Activated CD4-positive, CD25-positive, alpha-beta regulatory T cell treated with anti-CD3 and anti-CD28 coated beads, Interleukin-2, amount 50 U/mL, for 24 hours (primary cell): Measurements from ENCODE around the gene THRSP.
"Not testable (repeated sequence)": the region's sequence is repeated elsewhere in the genome, so short reads cannot be mapped to it uniquely, and the experiment has no call there.

Experiments used
- ATAC-seq, 2 donors: fragments of 150-1000 bp; cut with Tn5 transposase; one replicate each; pipeline ENCODE4 v1.10.0; 2021; ENCODE audit warnings: mild to moderate bottlenecking in 1 of 2, moderate library complexity in 1 of 2

THRSP gene

DNA sequence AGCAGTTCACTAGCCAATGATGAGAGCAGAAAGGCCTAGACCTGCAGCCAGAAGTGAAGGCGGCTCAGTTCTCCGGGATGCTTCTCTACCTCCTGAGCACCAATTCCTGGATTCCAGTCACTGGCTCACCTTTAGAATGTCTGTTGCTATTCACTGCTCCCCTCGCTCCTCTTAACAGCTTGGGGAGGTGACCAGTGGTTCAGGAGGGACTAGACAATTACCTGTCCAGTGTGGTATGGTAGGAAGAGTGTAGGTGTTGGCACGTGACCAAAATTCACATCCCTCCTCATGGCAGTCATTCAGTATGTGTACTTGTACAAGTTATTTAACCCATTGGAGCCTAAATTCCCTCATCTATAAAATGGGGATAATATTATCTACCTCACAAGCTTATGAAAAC is 4.0 kb downstream of the THRSP start:
- no peak for ATAC-seq

- ATAC-seq: no peak
Observed at GRCh38 chr11:78069465-78069864, 5.8 kb downstream of the THRSP start.

GRCh38 chr11:78070621-78071020 is 7.0 kb downstream of the THRSP start:
- no peak for ATAC-seq

GRCh38 chr11:78071717-78072116 is 8.1 kb downstream of the THRSP start:
- no peak for ATAC-seq

DNA sequence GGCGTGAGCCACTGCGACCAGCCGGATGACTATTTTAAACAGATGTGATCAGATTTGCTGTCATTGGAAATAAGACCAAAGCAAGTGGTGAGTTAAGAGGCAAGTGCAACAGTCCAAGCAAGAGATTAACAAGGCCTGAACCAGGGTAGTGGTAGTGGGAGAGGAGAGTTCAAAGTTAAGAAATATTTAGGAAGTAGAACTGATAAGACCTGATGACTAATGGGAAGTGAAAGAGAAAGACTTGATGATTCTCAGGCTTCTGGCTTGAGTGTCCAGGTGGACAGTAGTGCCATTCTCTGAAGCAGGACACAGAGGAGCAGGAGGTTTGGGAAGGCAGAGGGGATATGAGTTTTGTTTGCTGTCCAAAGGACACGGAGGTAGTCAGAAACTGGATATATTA is 8.8 kb downstream of the THRSP start:
- ATAC-seq: no peak

DNA sequence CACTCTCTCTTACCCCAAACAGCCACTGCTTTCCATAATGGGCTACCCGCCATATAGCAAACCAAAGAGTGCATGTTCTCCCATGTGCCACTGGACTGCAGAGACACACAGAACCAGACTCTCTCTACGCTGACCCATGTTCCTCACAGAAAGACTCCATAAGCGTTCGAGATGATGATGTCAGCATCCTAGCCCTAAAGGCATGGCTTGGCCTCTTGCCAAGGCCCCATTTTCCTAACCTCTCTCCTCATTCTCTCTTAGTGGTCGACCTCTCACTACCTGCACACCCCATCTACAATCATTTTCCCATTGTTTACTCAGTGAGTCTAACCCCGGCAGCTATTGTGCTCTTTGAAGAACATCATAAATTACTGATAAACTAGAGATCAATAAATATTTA is 11.1 kb downstream of the THRSP start:
- ATAC-seq: no peak

DNA sequence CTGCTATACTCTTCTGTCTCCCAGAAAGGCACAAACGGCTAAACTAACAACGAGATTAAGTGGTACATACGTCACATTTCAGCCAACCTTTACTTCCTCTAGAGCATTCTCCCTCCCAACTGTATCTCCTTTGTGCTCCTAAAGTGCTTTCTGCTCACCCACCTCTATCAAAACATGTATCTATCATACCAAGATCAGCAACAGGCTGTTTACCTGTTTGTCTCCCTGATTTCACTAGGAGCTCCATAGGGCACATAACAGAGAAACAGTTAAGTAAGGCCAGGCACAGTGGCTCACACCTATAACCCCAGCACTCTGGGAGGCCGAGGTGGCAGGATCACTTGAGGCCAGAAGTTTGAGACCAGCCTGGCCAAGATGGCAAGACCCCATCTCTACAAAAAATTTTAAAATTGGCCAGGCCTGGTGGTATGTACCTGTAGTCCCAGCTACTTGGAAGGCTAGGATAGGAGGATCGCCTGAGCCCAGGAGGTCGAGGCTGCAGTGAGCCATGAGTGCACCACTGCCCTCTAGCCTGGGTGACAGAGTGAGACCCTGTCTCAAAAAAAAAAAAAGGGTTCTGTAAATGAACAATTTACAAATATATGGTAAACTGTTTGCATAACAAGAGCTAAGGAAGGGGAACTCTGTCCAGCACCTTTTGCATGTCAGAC is 13.2 kb downstream of the THRSP start:
- no peak for ATAC-seq

DNA sequence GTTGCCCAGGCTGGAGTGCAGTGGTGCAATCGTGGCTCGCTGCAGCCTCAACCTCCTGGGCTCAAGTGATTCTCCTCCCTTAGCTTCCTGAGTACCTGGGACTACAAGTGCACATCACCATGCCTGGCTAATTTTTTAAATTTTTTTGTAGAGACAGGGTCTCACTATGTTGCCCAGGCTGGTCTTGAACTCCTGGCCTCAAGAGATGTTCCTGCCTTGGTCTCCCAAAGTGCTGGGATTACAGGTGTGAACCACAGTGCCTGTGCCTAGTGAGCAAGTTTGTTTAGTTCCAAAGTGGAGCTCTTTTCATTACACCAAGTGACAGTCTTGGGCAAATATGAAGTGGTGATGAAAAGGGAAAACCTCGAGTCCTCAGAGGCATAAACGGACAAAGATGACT is 13.9 kb downstream of the THRSP start:
- ATAC-seq: not testable (repeated sequence)

DNA sequence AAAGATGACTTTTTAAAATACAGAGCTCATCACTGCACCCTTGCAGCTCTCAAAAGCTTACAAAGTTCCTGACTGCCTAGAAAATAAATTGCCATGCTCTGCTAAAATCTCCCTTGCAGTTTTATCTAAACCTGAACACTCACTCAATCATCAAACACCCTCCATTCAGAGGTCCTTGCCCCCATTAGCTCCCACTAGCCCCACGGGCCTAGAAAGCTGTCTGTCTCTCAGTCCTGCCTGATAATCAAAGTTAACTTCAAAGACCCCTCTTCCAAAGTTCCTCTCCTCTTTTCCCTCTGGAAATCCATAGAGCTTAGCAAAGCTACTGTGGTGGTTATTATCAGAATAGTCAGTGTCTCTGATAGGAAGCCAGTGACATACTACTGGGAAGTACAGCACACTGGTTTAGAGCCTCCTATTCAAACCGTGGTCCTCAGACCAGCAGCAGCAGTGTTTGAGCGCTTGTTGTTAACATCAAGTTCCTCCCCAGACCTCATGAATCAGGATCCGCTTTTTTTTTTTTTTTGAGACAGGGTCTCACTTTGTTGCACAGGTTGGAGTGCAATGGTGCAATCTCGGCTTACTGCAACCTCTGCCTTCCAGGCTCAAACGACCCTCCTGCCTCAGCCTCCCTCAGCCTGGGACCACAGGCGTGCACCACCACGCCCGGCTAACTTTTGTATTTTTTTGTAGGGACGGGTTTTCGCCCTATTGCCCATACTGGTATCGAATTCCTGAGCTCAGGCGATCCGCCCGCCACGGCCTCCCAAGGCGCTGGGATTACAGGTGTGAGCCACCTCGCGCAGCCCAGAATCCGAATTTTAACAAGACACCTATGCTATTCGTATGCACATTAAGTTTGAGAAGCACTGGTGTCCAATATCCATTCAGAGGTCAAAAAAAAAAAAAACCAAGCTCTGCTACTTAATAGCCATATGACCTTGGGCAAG is 14.8 kb downstream of the THRSP start:
- ATAC-seq: no peak

DNA sequence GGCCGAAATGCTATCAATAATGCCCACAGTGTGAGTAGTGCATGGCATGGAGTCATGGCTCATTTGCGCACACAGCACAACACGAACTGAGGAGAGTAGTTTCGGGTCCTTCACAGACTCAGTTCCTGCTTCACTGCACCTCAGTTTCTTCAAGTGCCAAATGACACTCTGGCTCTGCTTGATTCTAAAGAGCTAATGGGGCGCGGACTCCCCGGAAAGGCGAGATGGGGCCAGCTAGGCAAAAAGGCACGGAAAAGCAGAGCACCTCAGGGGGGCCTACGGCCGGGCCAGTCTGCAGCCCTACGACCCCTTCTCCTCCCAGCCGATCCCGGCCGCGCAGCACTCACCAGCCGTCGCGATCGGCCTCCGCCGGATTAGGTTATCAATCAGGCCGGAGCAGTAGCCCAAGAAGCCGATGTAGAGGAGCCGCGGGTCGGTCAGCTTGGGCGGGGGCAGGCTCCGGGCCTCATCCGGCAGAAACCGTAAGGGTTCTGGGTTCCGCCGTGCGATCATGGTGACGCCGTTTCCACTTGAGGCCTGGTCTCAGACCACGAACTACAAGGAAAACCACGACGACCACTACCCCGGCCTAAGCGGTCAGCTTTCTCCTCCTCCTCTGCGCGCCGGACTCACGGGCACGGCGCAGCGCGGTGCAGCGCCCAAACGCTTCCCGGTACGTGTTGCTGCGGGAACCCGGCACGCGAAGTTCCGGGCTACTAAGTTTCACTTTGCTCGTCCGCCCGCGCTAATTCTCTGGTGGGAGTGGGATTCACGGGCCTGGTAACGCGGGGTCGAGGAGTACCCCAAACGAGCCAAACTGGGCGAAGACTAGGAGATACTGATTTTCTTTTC is 15.8 kb downstream of the THRSP start, which contains the start of gene NDUFC2:
Gene NDUFC2 (minus strand): TSS at position 631 of the 852 bp plus-strand sequence. CDS start 118 bp downstream, at position 513.
- peak; percentile 82 for ATAC-seq

DNA sequence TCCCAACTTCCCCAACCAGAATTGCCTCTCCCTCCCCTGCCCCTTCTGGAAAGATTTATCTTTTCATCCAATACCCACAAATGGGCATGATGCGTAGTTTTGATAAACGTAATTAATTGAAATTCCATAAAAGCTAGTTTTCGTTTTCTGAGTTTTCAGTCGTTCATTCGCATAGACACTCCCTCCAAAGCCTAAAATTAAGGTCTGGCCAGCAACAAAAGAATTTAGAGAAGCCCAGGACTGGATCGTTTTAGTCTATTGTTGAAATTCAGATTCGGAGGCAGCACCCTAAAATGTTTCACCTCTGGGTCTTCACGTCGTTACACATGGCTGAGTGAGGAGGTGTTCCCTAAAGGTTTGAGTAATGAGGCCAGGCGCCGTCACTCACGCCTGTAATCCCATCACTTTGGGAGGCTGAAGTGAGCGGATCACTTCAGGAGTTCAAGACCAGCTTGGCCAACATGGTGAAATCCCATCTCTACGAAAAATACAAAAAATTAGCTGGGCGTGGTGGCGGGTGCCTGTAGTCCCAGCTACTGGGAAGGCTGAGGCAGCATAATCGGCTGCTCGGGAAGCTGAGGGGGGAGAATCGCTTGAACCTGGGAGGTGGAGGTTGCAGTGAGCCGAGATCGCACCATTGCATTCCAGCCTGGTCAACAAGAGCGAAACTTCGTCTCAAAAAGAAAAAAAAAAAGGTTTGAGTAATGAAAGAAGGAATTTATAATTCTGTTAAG is 16.6 kb downstream of the THRSP start:
- ATAC-seq: no peak

DNA sequence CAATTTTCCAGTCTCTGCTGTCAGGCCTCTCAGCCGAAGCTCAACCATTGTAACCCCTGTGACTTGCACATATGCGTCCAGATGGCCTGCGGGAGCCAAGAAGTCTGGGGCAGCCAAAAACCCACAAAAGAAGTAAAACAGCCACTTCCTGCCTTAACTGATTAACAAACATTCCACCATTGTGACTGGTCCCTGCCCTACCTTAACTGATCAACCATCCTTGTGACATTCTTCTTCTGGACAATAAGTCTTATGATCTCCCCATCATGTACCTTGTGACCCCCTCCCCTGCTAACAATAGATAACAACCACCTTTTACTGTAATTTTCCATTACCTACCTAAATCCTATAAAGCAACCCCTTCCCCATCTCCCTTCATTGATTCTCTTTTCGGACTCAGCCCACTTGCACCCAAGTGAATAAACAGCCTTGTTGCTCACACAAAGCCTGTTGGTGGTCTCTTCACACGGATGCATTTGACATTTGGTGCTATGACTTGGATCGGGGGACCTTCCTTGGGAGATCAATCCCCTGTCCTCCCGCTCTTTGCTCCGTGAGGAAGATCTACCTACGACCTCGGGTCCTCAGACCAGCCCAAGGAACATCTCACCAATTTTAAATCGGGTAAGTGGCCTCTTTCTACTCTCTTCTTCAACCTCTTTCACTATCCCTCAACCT is 17.3 kb downstream of the THRSP start:
- ATAC-seq: no peak

DNA sequence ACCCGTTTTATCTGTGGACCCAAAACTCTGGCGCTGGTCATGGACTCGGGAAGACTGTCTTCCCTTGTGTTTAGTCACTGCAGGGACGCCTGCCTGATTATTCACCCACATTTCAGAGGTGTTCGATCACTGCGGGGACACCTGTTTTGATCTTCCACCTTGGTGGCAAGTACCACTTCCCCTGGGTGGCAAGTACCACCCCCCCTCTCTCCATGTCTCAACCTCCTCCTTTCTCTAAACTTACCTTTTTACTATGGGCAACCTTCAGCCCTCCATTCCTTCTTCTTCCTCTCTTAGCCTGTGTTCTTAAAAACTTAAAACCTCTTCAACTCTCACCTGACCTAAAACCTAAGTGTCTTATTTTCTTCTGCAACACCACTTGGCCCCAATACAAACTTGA is 17.9 kb downstream of the THRSP start:
- no peak for ATAC-seq

DNA sequence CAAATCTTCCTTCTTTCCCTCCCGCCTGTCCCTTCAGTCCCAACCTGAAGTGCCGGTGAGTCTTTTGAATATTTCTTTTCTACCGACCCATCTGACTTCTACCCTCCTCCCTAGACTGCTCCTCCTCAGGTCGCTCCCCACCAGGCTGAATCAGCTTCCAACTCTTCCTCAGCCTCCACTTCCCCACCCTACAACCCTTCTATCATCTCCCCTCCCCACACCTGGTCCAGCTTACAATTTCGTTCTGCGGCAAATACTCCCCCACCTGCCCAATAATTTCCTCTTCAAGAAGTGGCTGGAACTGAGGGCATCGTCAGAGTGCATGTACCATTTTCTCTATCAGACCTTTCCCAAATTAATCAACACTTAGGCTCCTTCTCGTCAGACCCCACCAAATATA is 18.5 kb downstream of the THRSP start:
- ATAC-seq: no peak

GRCh38 chr11:78083021-78083420 is 19.4 kb downstream of the THRSP start:
- no peak for ATAC-seq

DNA sequence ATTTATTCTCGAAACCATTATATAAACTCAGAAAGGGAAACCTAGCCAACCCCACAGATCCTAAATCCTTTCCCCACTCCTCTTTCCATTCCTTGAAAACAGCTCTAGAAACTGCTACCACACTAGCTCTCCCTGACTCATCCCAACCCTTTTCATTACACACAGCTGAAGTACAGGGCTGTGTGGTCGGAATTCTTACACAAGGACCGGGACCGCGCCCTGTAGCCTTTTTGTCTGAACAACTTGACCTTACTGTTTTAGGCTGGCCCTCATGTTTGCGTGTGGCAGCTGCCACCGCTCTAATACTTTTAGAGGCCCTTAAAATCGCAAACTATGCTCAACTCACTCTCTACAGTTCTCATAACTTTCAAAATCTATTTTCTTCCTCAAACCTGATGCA is 20.8 kb downstream of the THRSP start:
- not testable (repeated sequence) for ATAC-seq

DNA sequence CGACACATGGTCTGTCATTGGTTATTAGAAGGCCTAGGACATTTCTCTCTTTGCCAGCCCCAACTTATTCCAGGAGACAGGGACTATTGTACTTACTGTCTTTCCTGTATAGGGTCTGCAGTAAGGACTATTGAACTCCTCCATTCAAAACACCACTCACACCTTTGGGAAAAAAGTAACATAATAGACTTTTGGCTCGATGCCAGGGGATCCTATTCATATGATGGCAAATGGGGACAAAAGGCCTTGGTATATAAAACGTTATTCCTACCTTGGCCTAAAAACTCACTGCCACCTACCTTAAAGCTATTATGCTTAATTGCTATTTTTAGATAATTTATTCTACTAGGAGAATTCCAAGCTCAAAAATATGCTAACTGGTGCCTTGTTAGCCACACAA is 22.3 kb downstream of the THRSP start:
- ATAC-seq: no peak

DNA sequence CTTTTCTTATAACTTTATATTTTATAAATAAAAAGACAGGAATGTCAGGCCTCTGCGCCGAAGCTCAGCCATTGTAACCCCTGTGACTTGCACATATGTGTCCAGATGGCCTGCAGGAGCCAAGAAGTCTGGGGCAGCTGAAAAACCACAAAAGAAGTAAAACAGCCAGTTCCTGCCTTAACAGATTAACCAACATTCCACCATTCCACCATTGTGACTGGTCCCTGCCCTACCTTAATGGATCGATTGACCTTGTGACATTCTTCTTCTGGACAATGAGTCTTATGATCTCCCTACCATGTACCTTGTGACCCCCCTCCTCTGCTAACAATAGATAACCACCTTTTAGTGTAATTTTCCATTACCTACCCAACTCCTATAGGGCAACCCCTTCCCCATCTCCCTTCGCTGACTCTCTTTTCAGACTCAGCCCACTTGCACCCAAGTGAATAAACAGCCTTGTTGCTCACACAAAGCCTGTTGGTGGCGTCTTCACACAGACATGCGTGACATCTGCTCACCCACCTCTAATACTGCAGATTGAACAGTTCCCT is 22.9 kb downstream of the THRSP start:
- not testable (repeated sequence) for ATAC-seq

- peak; percentile 95 for ATAC-seq
Observed at GRCh38 chr11:78094250-78094649, 30.6 kb downstream of the THRSP start.

- no peak for ATAC-seq
Observed at GRCh38 chr11:78097666-78098385, 34.2 kb downstream of the THRSP start.

GRCh38 chr11:78099666-78100065 is 36.0 kb downstream of the THRSP start:
- ATAC-seq: no peak
